ENCODE results near the gene ETV5. TPM values are rescaled to one million over a fixed set of nuclear protein-coding genes. Genes with fewer than 3 reads are reported as not detected.

Gene ETV5
- total RNA-seq, 2 experiments from 2014 or later, result 1.1 to 1.5 TPM

DNA sequence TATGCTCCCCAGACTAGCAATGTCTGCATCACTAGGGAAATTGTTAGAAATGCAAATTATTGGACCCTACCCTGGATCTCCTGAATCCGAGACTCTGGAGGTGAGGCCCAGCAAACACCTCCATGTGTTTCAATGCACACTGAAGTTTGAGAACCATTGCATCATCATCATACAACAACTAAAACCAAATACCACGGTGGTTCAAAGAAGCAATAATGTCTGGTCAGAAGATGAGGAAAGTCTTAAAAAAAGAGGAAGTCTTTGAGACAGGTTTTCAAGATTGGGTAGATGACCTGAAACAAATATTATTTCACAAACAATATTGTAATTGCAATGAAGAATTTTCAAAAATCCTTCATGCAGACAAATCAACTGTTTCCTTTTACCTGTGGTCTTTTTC, 110.8 kb downstream of the ETV5 start:
- CTCF ChIA-PET, result interaction anchor here (1.0 kb wide), 1 partner anchor 15 kb away, joined by 3 read pairs; no protein-coding TSS in a partner anchor
- Mint-ChIP-seq H3K36me3 (ENCODE audit: low read depth) (no peaks in the 10 kb centered on the region), H3K4me1 (ENCODE audit: low read depth) (no peaks in the 10 kb centered on the region), H3K27ac (no peak overlapping the region), H3K9me3 (no peaks in the 10 kb centered on the region), H3K27me3 (ENCODE audit: low read depth) (peaks cover 11% of the 10 kb centered on the region), H3K4me3 (no peak overlapping the region)
- DNase-seq, result no peak
- intact Hi-C loops (cut with micrococcal nuclease), result no loop called here

DNA sequence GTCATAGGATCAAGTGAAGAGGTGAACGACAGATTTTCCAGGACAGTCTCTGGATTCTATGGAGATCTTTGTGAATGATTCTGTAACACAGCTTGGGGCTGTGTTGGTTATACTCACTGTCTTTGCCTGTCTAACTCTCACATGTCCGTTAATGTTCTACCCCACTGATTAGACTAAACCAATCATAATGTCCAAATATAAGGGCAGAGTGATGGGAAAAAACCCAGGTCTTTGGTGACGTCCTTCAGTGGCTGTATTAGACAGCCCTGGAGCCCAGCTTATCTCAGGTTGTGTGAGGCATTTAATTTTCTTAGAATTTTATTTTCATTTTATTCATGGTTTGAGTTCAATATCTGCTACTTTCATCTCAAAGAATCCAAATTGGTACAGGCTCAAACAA, 111.8 kb downstream of the ETV5 start:
- CTCF ChIA-PET, result interaction anchor here (1.0 to 1.3 kb wide), 2 partner anchors 14 to 20 kb away, joined by 3 read pairs; no protein-coding TSS in a partner anchor
- Mint-ChIP-seq H3K4me3 (no peak overlapping the region), H3K27ac (no peak overlapping the region), H3K4me1 (ENCODE audit: low read depth) (no peaks in the 10 kb centered on the region), H3K9me3 (no peaks in the 10 kb centered on the region), H3K27me3 (ENCODE audit: low read depth) (peaks cover 5% of the 10 kb centered on the region), H3K36me3 (ENCODE audit: low read depth) (no peaks in the 10 kb centered on the region)
- intact Hi-C loops (cut with micrococcal nuclease), result no loop called here
- no peak for DNase-seq

Other genes with a start within 250 kb of the ETV5 start
- gene TRA2B, start 171.1 kb downstream of the ETV5 start, total RNA-seq, result 100 to 1,000 TPM; 172 to 176 TPM